ENCODE data around the gene TFB2M. TPM values are rescaled to one million over a fixed set of nuclear protein-coding genes. Genes with fewer than 3 reads are reported as not detected.

Gene TFB2M
- total and polyA plus RNA-seq, 2 of the 13 experiments (the other 11 are each of a cell fraction or from before 2014, with no cell fraction given), result 15.7 to 31.4 TPM

GRCh38 chr1:246595146-246595545 is 29.1 kb upstream of the TFB2M start (continued):
- TF ChIP-seq, protein P1, sequence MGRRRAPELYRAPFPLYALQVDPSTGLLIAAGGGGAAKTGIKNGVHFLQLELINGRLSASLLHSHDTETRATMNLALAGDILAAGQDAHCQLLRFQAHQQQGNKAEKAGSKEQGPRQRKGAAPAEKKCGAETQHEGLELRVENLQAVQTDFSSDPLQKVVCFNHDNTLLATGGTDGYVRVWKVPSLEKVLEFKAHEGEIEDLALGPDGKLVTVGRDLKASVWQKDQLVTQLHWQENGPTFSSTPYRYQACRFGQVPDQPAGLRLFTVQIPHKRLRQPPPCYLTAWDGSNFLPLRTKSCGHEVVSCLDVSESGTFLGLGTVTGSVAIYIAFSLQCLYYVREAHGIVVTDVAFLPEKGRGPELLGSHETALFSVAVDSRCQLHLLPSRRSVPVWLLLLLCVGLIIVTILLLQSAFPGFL (CRISPR knock-in tag; IDR thresholded peaks at IDR 0.05), result no peak
- TF ChIP-seq, protein P2, sequence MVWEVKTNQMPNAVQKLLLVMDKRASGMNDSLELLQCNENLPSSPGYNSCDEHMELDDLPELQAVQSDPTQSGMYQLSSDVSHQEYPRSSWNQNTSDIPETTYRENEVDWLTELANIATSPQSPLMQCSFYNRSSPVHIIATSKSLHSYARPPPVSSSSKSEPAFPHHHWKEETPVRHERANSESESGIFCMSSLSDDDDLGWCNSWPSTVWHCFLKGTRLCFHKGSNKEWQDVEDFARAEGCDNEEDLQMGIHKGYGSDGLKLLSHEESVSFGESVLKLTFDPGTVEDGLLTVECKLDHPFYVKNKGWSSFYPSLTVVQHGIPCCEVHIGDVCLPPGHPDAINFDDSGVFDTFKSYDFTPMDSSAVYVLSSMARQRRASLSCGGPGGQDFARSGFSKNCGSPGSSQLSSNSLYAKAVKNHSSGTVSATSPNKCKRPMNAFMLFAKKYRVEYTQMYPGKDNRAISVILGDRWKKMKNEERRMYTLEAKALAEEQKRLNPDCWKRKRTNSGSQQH (CRISPR knock-in tag; IDR thresholded peaks at IDR 0.05; ENCODE audit: low read depth), result no peak
- TF ChIP-seq CREM (IDR thresholded peaks at IDR 0.05), result no peak
- no peak for TF ChIP-seq CREM (CRISPR knock-in tag; IDR thresholded peaks at IDR 0.05)
- no peak for TF ChIP-seq YEATS2 (CRISPR knock-in tag; IDR thresholded peaks at IDR 0.05; ENCODE audit: borderline replicate concordance)
- TF ChIP-seq MNT (IDR thresholded peaks at IDR 0.05), result no peak
- no peak for TF ChIP-seq ELF3 (CRISPR knock-in tag; IDR thresholded peaks at IDR 0.05)
- TF ChIP-seq CBX5 (CRISPR knock-in tag; IDR thresholded peaks at IDR 0.05; ENCODE audit: borderline replicate concordance), result no peak
- no peak for TF ChIP-seq SNAPC4 (CRISPR knock-in tag; IDR thresholded peaks at IDR 0.05)
- TF ChIP-seq, protein P3, sequence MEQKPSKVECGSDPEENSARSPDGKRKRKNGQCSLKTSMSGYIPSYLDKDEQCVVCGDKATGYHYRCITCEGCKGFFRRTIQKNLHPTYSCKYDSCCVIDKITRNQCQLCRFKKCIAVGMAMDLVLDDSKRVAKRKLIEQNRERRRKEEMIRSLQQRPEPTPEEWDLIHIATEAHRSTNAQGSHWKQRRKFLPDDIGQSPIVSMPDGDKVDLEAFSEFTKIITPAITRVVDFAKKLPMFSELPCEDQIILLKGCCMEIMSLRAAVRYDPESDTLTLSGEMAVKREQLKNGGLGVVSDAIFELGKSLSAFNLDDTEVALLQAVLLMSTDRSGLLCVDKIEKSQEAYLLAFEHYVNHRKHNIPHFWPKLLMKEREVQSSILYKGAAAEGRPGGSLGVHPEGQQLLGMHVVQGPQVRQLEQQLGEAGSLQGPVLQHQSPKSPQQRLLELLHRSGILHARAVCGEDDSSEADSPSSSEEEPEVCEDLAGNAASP (CRISPR knock-in tag; IDR thresholded peaks at IDR 0.05; ENCODE audit: borderline replicate concordance), result no peak
